Heart left ventricle (tissue), 16 donors: ENCODE measurements around the gene LIPT1. TPM values are rescaled to one million over a fixed set of nuclear protein-coding genes. Genes with fewer than 3 reads are reported as not detected.
"Not testable (repeated sequence)": the region's sequence is repeated elsewhere in the genome, so short reads cannot be mapped to it uniquely, and the experiment has no call there.

Source experiments
- ATAC-seq, 4 donors: fragments of 200-7000 bp; cut with Tn5 transposase; one replicate each; pipeline ENCODE4 v1.9.1; 2020 to 2022; ENCODE audit warnings: moderate library complexity in 4 of 4, mild to moderate bottlenecking in 3 of 4, moderate number of reproducible peaks in 1 of 4
- DNase-seq, 5 donors: peaks; one replicate each; pipeline ENCODE4 v3.0.0-alpha.2; 2020
- H3K27ac ChIP-seq, 12 donors: fragments of 200-600 bp; sonication (generic) in 4 of 12; one replicate each; pipeline versions ENCODE4 v1.5.0 to v1.8.0; 2016 to 2022; ENCODE audit warnings: mild to moderate bottlenecking in 2 of 12
- H3K27me3 ChIP-seq, 9 donors: fragments of 200-600 bp; sonication (generic) in 2 of 9; one replicate each; pipeline versions ENCODE4 v1.5.1 to v1.8.0; 2016 to 2022; ENCODE audit warnings: mild to moderate bottlenecking in 3 of 9
- H3K36me3 ChIP-seq, 9 donors: fragments of 200-600 bp; sonication (generic) in 2 of 9; one replicate each; pipeline versions ENCODE4 v1.5.0 to v1.8.0; 2018 to 2022; ENCODE audit warnings: mild to moderate bottlenecking in 2 of 9
- H3K4me1 ChIP-seq, 12 donors: fragments of 200-600 bp; sonication (generic) in 4 of 12; one replicate each; pipeline versions ENCODE4 v1.5.0 to v1.8.0; 2016 to 2022; ENCODE audit warnings: mild to moderate bottlenecking in 3 of 12
- H3K4me3 ChIP-seq, 12 donors: fragments of 200-600 bp; sonication (generic) in 4 of 12; one replicate each; pipeline versions ENCODE4 v1.5.0 to v1.8.0; 2017 to 2022; ENCODE audit warnings: mild to moderate bottlenecking in 9 of 12, moderate library complexity in 4 of 12
- H3K9me3 ChIP-seq, 12 donors: fragments of 200-600 bp; sonication (generic) in 4 of 12; one replicate each; pipeline versions ENCODE4 v1.5.0 to v1.8.0; 2016 to 2022; ENCODE audit warnings: mild to moderate bottlenecking in 1 of 12
- CTCF ChIP-seq, 12 donors: fragments of 200-600 bp; sonication (generic) in 4 of 12; IDR thresholded peaks; one replicate each; pipeline versions ENCODE4 v1.5.0 to v1.8.0; 2018 to 2022; ENCODE audit warnings: antibody characterized with exemption in 12 of 12, mild to moderate bottlenecking in 5 of 12
- POLR2A ChIP-seq, 2 donors: fragments of 450-650 bp; IDR thresholded peaks; one replicate each; pipeline ENCODE4 v1.6.1; 2017; ENCODE audit warnings: antibody characterized with exemption in 2 of 2, mild to moderate bottlenecking in 2 of 2, moderate library complexity in 2 of 2
- WGBS, 4 donors: extraction: QIAGEN DNeasy Blood & Tissue Kit in 2 of 4; methylation state at CpG; one replicate each; pipeline versions ENCODE4 v1.1.5 to v1.1.7; 2013 to 2018; 5-methylcytosine and 5-hydroxymethylcytosine counted together
- intact Hi-C, 10 donors: fragments of 100-400 bp; cut with DNase I; formaldehyde crosslinking; loops; one replicate each; pipeline versions ENCODE4 v1.11.1 to v1.14.2; 2022
- polyA plus RNA-seq, 2 donors: library from polyadenylated mRNA; stranded (reverse); fragments of 200-250 nt; gene quantifications; one replicate each; pipeline ENCODE4 v1.2.3, GENCODE V29; 2013
- total RNA-seq, 9 donors: library from RNA; depleted of rRNA in 2 of 9; stranded (reverse); fragments of >200 nt in 2 of 9; fragmentation: NEBNext Ultra II Directional in 3 of 9; extraction: Animal tissue kit (Norgen Biotek cat#: 25700) in 3 of 9; gene quantifications; one replicate each; pipeline versions ENCODE4 v1.1.0 to v1.2.4, GENCODE V29; 2016 to 2023
- donor health status: ischemic (EF 13 %, LVEDD 7.1; RV severe dilation, severe dysfunction).
- donor health status: healthy with polysubstance abuse.
- donor health status: DM: no; HTN: yes; CAD: no.
- donor health status: DM: no; HTN: no; CAD: no.
- donor health status: ischemic (EF 25% LVEDD 6.9; RV normal size, moderate dysfunction).
- donor health status: ischemic (EF 25% LVEDD 5.7; RV mildly dilated, moderate dysfunction).
- donor health status: healthy.
- donor health status: DM: yes; HTN: yes; CAD: no.
- donor health status: ischemic (EF 35%, LVEDD 5.7; RV mildly dilated, moderate dysfunction).
- donor health status: nonischemic (EF 11% LVEDD 7.7; RV severe dilation, severe dysfunction).
- donor health status: DM: yes; HTN: yes; CAD: no.
- donor health status: PGD.
- donor health status: ischemic (EF 29% LVEDD 5.4; RV normal size, mild dysfunction).
- donor health status: nonischemic (EF 23%, LVEDD 6.1; RV moderate dilation, normal function).

LIPT1 gene
- total and polyA plus RNA-seq, 11 donors: 5.3 to 12.4 (median 7.5) TPM

- no peak for ATAC-seq
- DNase-seq: no peak
- 95 to 98% (median 96%) methylated on average over 1 of the region's 1 CpG for WGBS, 4 donors
- Histone ChIP-seq H3K27ac (no peak overlapping the region), H3K4me1 (no peaks in the 10 kb centered on the region), H3K4me3 (no peak overlapping the region), H3K27me3 (peaks cover 0 to 8% (median 0%) of the 10 kb centered on the region in 9 donors), H3K36me3 (no peaks in the 10 kb centered on the region), H3K9me3 (no peaks in the 10 kb centered on the region)
- intact Hi-C loops: no loop called here
- TF ChIP-seq POLR2A (IDR thresholded peaks at IDR 0.05): no peak
- no peak for TF ChIP-seq CTCF (IDR thresholded peaks at IDR 0.05)
These were observed 42.8 kb upstream of the LIPT1 start for GRCh38 chr2:99111945-99112344.

- Histone ChIP-seq H3K4me1 (no peaks in the 10 kb centered on the region), H3K4me3 (no peak overlapping the region), H3K27me3 (peaks cover 0 to 8% (median 0%) of the 10 kb centered on the region in 9 donors), H3K36me3 (no peaks in the 10 kb centered on the region), H3K9me3 (no peaks in the 10 kb centered on the region), H3K27ac (no peak overlapping the region)
- TF ChIP-seq CTCF (IDR thresholded peaks at IDR 0.05) (no peak), POLR2A (IDR thresholded peaks at IDR 0.05) (no peak)
- 79 to 87% (median 84%) methylated on average over 4 of the region's 4 CpGs for WGBS, 4 donors
- ATAC-seq (no peak), DNase-seq (no peak)
- intact Hi-C loops: no loop called here
These were observed 42.1 kb upstream of the LIPT1 start for GRCh38 chr2:99112617-99113016.

GRCh38 chr2:99127981-99128380, 26.8 kb upstream of the LIPT1 start:
- Histone ChIP-seq H3K9me3 (peaks cover 0 to 64% (median 12%) of the 10 kb centered on the region in 12 donors), H3K36me3 (peaks cover 0 to 12% (median 0%) of the 10 kb centered on the region in 9 donors), H3K27me3 (no peaks in the 10 kb centered on the region), H3K27ac (no peak overlapping the region), H3K4me3 (no peak overlapping the region), H3K4me1 (no peaks in the 10 kb centered on the region)
- intact Hi-C loops: no loop called here
- WGBS, 4 donors: 80 to 86% (median 82%) methylated on average over 2 of the region's 2 CpGs
- ATAC-seq: no peak
- TF ChIP-seq CTCF (IDR thresholded peaks at IDR 0.05) (no peak), POLR2A (IDR thresholded peaks at IDR 0.05) (no peak)
- DNase-seq: no peak

GRCh38 chr2:99135044-99135556, 19.7 kb upstream of the LIPT1 start:
- intact Hi-C loops, DNase-seq, H3K4me3 ChIP-seq, H3K4me1 ChIP-seq, H3K36me3 ChIP-seq, ATAC-seq, H3K27ac ChIP-seq, H3K27me3 ChIP-seq: not testable (repeated sequence)
- H3K9me3 ChIP-seq: peaks cover 0 to 37% (median 12%) of the 10 kb centered on the region in 12 donors
- 84 to 93% (median 91%) methylated on average over 2 of the region's 2 CpGs for WGBS, 4 donors

GRCh38 chr2:99139003-99139402, 15.8 kb upstream of the LIPT1 start:
- peaks cover 0 to 15% (median 4%) of the 10 kb centered on the region in 12 donors for H3K4me1 ChIP-seq
- H3K9me3 ChIP-seq: no peaks in the 10 kb centered on the region
- no peak overlapping the region for H3K4me3 ChIP-seq
- whole genome bisulfite sequencing, 4 donors: 96 to 98% (median 97%) methylated on average over 4 of the region's 4 CpGs
- intact Hi-C loops: no loop called here
- ATAC-seq: no peak
- no peak overlapping the region for H3K27ac ChIP-seq
- H3K27me3 ChIP-seq: no peaks in the 10 kb centered on the region
- TF ChIP-seq CTCF (IDR thresholded peaks at IDR 0.05) (no peak), POLR2A (IDR thresholded peaks at IDR 0.05) (no peak)
- DNase-seq: no peak
- H3K36me3 ChIP-seq: no peaks in the 10 kb centered on the region
